ENCODE data around the gene GPR87. TPM values are rescaled to one million over a fixed set of nuclear protein-coding genes. Genes with fewer than 3 reads are reported as not detected.

The GPR87 gene
- total and polyA plus RNA-seq, 9 of the 15 experiments (the other 6 are each of a cell fraction or from before 2014, with no cell fraction given) = not detected

- no peak for TF ChIP-seq CHD7 (IDR thresholded peaks at IDR 0.05; ENCODE audit: low read depth, low read length)
- no peak for TF ChIP-seq SIN3A (IDR thresholded peaks at IDR 0.05; ENCODE audit: borderline replicate concordance in 2 of 2, control insufficient read depth in 1 of 2, low read depth in 2 of 2, low read length in 2 of 2)
- no peak for TF ChIP-seq ATF6 (CRISPR knock-in tag; IDR thresholded peaks at IDR 0.05)
- no peak for TF ChIP-seq DMBX1 (CRISPR knock-in tag; IDR thresholded peaks at IDR 0.05; ENCODE audit: borderline replicate concordance)
- no peak for TF ChIP-seq YY1 (IDR thresholded peaks at IDR 0.05; ENCODE audit: borderline replicate concordance in 1 of 3, control insufficient read depth in 1 of 3, extremely low read depth in 1 of 3, insufficient read depth in 3 of 3, insufficient read length in 1 of 3, insufficient replicate concordance in 2 of 3, low read depth in 1 of 3, low read length in 2 of 3)
- TF ChIP-seq HDGF (IDR thresholded peaks at IDR 0.05) = no peak
Observed at GRCh38 chr3:151350656-151351055, 34.0 kb upstream of the GPR87 start (continued).

Data from K562 (cell line).